HEK293 (cell line): ENCODE data around the gene CACUL1.
A peak's percentile ranks its signal among the peaks of the same experiment; 100 is the strongest.

Experiments used
- GLIS1 ChIP-seq: fragments of 450-650 bp; formaldehyde crosslinking; IDR thresholded peaks from 2 replicates; pipeline ENCODE4 v1.5.1; 2016; ENCODE audit warnings: missing biosample characterization, missing genetic modification characterization
- HOXA7 ChIP-seq: sonication (generic); formaldehyde crosslinking; IDR thresholded peaks from 2 replicates; pipeline ENCODE4 v1.8.1; 2022; ENCODE audit warnings: missing genetic modification reagents, borderline replicate concordance
- HOXD13 ChIP-seq: sonication (generic); formaldehyde crosslinking; IDR thresholded peaks from 2 replicates; pipeline ENCODE4 v1.8.0; 2022; ENCODE audit warnings: missing genetic modification reagents, borderline replicate concordance
- KLF16 ChIP-seq: fragments of 450-650 bp; formaldehyde crosslinking; IDR thresholded peaks from 2 replicates; pipeline ENCODE4 v1.5.1; 2017; ENCODE audit warnings: missing biosample characterization, missing genetic modification characterization
- MZF1 ChIP-seq: fragments of 450-650 bp; formaldehyde crosslinking; IDR thresholded peaks from 2 replicates; pipeline ENCODE4 v1.5.1; 2017; ENCODE audit warnings: missing biosample characterization, missing genetic modification characterization, borderline replicate concordance
- PATZ1 ChIP-seq: fragments of 450-650 bp; formaldehyde crosslinking; IDR thresholded peaks from 2 replicates; pipeline ENCODE4 v1.5.1; 2016; ENCODE audit warnings: missing biosample characterization, missing genetic modification characterization
- PRDM1 ChIP-seq: fragments of 450-650 bp; formaldehyde crosslinking; IDR thresholded peaks from 2 replicates; pipeline ENCODE4; 2016; ENCODE audit warnings: missing biosample characterization, missing genetic modification characterization
- RBAK ChIP-seq: fragments of 450-650 bp; formaldehyde crosslinking; IDR thresholded peaks from 2 replicates; pipeline ENCODE4 v1.5.1; 2016; ENCODE audit warnings: missing biosample characterization, missing genetic modification characterization
- ZBTB21 ChIP-seq: fragments of 450-650 bp; formaldehyde crosslinking; IDR thresholded peaks from 2 replicates; pipeline ENCODE4 v1.5.1; 2017; ENCODE audit warnings: missing biosample characterization, missing genetic modification characterization
- ZBTB26 ChIP-seq: fragments of 450-650 bp; formaldehyde crosslinking; optimal IDR thresholded peaks from 2 replicates; pipeline ENCODE3; 2016; ENCODE audit warnings: missing biosample characterization, mild to moderate bottlenecking, missing genetic modification characterization
- ZNF112 ChIP-seq: fragments of 450-650 bp; formaldehyde crosslinking; IDR thresholded peaks from 2 replicates; pipeline ENCODE4 v1.5.0; 2017; ENCODE audit warnings: missing biosample characterization, missing genetic modification characterization
- ZNF19 ChIP-seq: fragments of 450-650 bp; formaldehyde crosslinking; IDR thresholded peaks from 2 replicates; pipeline ENCODE4; 2016; ENCODE audit warnings: missing biosample characterization, missing genetic modification characterization, low read depth
- ZNF214 ChIP-seq: fragments of 450-650 bp; formaldehyde crosslinking; IDR thresholded peaks from 2 replicates; pipeline ENCODE4 v1.5.1; 2017; ENCODE audit warnings: missing biosample characterization, mild to moderate bottlenecking, missing genetic modification characterization, borderline replicate concordance
- ZNF223 ChIP-seq: fragments of 450-650 bp; formaldehyde crosslinking; IDR thresholded peaks from 2 replicates; pipeline ENCODE4 v1.5.1; 2016; ENCODE audit warnings: missing biosample characterization, missing genetic modification characterization
- ZNF26 ChIP-seq: fragments of 450-650 bp; formaldehyde crosslinking; IDR thresholded peaks from 2 replicates; pipeline ENCODE4 v1.5.1; 2016; ENCODE audit warnings: missing biosample characterization, missing genetic modification characterization
- ZNF311 ChIP-seq: fragments of 450-650 bp; formaldehyde crosslinking; IDR thresholded peaks from 2 replicates; pipeline ENCODE4 v1.5.1; 2017; ENCODE audit warnings: missing biosample characterization, missing genetic modification characterization, borderline replicate concordance
- ZNF341 ChIP-seq: fragments of 450-650 bp; formaldehyde crosslinking; IDR thresholded peaks from 2 replicates; pipeline ENCODE4; 2016; ENCODE audit warnings: low read depth, missing biosample characterization, missing genetic modification characterization
- ZNF37A ChIP-seq: fragments of 450-650 bp; IDR thresholded peaks from 2 replicates; pipeline ENCODE4 v1.5.1; 2018; ENCODE audit warnings: missing biosample characterization, missing genetic modification characterization
- ZNF473 ChIP-seq: fragments of 450-650 bp; formaldehyde crosslinking; IDR thresholded peaks from 2 replicates; pipeline ENCODE4 v1.5.1; 2017; ENCODE audit warnings: missing biosample characterization, missing genetic modification characterization
- ZNF48 ChIP-seq: fragments of 450-650 bp; formaldehyde crosslinking; IDR thresholded peaks from 2 replicates; pipeline ENCODE4 v1.5.1; 2016; ENCODE audit warnings: missing biosample characterization, missing genetic modification characterization
- ZNF544 ChIP-seq: fragments of 450-650 bp; formaldehyde crosslinking; IDR thresholded peaks from 2 replicates; pipeline ENCODE4 v1.5.0; 2017; ENCODE audit warnings: missing biosample characterization, missing genetic modification characterization
- ZNF548 ChIP-seq: fragments of 450-650 bp; formaldehyde crosslinking; IDR thresholded peaks from 2 replicates; pipeline ENCODE4 v1.5.1; 2016; ENCODE audit warnings: missing biosample characterization, missing genetic modification characterization
- ZNF560 ChIP-seq: fragments of 450-650 bp; formaldehyde crosslinking; IDR thresholded peaks from 2 replicates; pipeline ENCODE4 v1.5.1; 2017; ENCODE audit warnings: missing biosample characterization, missing genetic modification characterization, borderline replicate concordance
- ZNF610 ChIP-seq: fragments of 450-650 bp; formaldehyde crosslinking; IDR thresholded peaks from 2 replicates; pipeline ENCODE4 v1.5.1; 2016; ENCODE audit warnings: missing biosample characterization, missing genetic modification characterization, borderline replicate concordance
- ZNF623 ChIP-seq: fragments of 450-650 bp; formaldehyde crosslinking; IDR thresholded peaks from 2 replicates; pipeline ENCODE4 v1.5.1; 2016; ENCODE audit warnings: missing biosample characterization, missing genetic modification characterization
- ZNF645 ChIP-seq: fragments of 450-650 bp; formaldehyde crosslinking; IDR thresholded peaks from 2 replicates; pipeline ENCODE4; 2016; ENCODE audit warnings: missing biosample characterization, missing genetic modification characterization
- ZNF670 ChIP-seq: fragments of 450-650 bp; formaldehyde crosslinking; IDR thresholded peaks from 2 replicates; pipeline ENCODE4 v1.5.1; 2016; ENCODE audit warnings: missing biosample characterization, missing genetic modification characterization, low read depth
- ZNF677 ChIP-seq: fragments of 450-650 bp; IDR thresholded peaks from 2 replicates; pipeline ENCODE4 v1.5.0; 2018; ENCODE audit warnings: missing biosample characterization, mild to moderate bottlenecking, missing genetic modification characterization, moderate library complexity
- ZNF704 ChIP-seq: fragments of 450-650 bp; formaldehyde crosslinking; IDR thresholded peaks from 2 replicates; pipeline ENCODE4 v1.5.1; 2016; ENCODE audit warnings: missing biosample characterization, missing genetic modification characterization
- ZNF747 ChIP-seq: fragments of 450-650 bp; formaldehyde crosslinking; IDR thresholded peaks from 2 replicates; pipeline ENCODE4 v1.5.1; 2016; ENCODE audit warnings: missing biosample characterization, missing genetic modification characterization
- ZNF768 ChIP-seq: fragments of 450-650 bp; formaldehyde crosslinking; IDR thresholded peaks from 2 replicates; pipeline ENCODE4 v1.5.1; 2018; ENCODE audit warnings: missing biosample characterization, mild to moderate bottlenecking, missing genetic modification characterization
- ZNF792 ChIP-seq: fragments of 450-650 bp; formaldehyde crosslinking; IDR thresholded peaks from 2 replicates; pipeline ENCODE4 v1.5.1; 2016; ENCODE audit warnings: missing biosample characterization, missing genetic modification characterization
- ZSCAN18 ChIP-seq: fragments of 450-650 bp; formaldehyde crosslinking; IDR thresholded peaks from 2 replicates; pipeline ENCODE4 v1.5.1; 2016; ENCODE audit warnings: missing biosample characterization, missing genetic modification characterization
- TF ChIP-seq, protein P1 (sequence below): fragments of 450-650 bp; formaldehyde crosslinking; IDR thresholded peaks from 2 replicates; pipeline ENCODE4 v1.5.1; 2016; ENCODE audit warnings: missing biosample characterization, missing genetic modification characterization

The CACUL1 gene

GRCh38 chr10:118725886-118726500, 28.8 kb downstream of the CACUL1 start (continued):
- TF ChIP-seq ZNF26 = no peak
- TF ChIP-seq ZNF214 = no peak
- TF ChIP-seq ZNF473 (tag by site-specific recombination) = no peak
- TF ChIP-seq ZNF677 (tag by site-specific recombination) = no peak
- TF ChIP-seq, protein P1, sequence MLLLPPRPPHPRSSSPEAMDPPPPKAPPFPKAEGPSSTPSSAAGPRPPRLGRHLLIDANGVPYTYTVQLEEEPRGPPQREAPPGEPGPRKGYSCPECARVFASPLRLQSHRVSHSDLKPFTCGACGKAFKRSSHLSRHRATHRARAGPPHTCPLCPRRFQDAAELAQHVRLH (tag by site-specific recombination) = no peak
- TF ChIP-seq RBAK (tag by site-specific recombination) = no peak
- no peak for TF ChIP-seq ZNF670 (tag by site-specific recombination)
- no peak for TF ChIP-seq ZNF311
- no peak for TF ChIP-seq PATZ1 (tag by site-specific recombination)
- TF ChIP-seq HOXD13 (CRISPR knock-in tag) = 0 out of 2 replicates have a peak, but pooled peaks have one; percentile 45
- no peak for TF ChIP-seq ZNF623 (tag by site-specific recombination)
- TF ChIP-seq ZSCAN18 (tag by site-specific recombination) = no peak
- no peak for TF ChIP-seq ZNF223 (tag by site-specific recombination)
- no peak for TF ChIP-seq ZNF544
- TF ChIP-seq ZNF37A (tag by site-specific recombination) = no peak
- no peak for TF ChIP-seq ZNF560
- no peak for TF ChIP-seq ZNF19 (tag by site-specific recombination)
- TF ChIP-seq ZNF645 = no peak
- peak; percentile 74 for TF ChIP-seq GLIS1
- TF ChIP-seq KLF16 (tag by site-specific recombination) = 0 out of 2 replicates have a peak, but pooled peaks have one; percentile 29
- no peak for TF ChIP-seq ZNF747 (tag by site-specific recombination)
- no peak for TF ChIP-seq ZNF792 (tag by site-specific recombination)
- no peak for TF ChIP-seq ZNF768 (tag by site-specific recombination)
- no peak for TF ChIP-seq ZNF548 (tag by site-specific recombination)
- no peak for TF ChIP-seq ZBTB26 (tag by site-specific recombination)
- no peak for TF ChIP-seq ZNF610
- no peak for TF ChIP-seq ZBTB21 (tag by site-specific recombination)
- no peak for TF ChIP-seq PRDM1
- no peak for TF ChIP-seq ZNF48
- TF ChIP-seq ZNF341 (tag by site-specific recombination) = no peak
- TF ChIP-seq ZNF112 (tag by site-specific recombination) = no peak
- TF ChIP-seq MZF1 (tag by site-specific recombination) = no peak
- TF ChIP-seq HOXA7 = no peak
- no peak for TF ChIP-seq ZNF704 (tag by site-specific recombination)
